CD14-positive monocyte (primary cell): ENCODE data around the gene TMEM94. TPM values are rescaled to one million over a fixed set of nuclear protein-coding genes. Genes with fewer than 3 reads are reported as not detected.

Experiments used
- DNase-seq, 3 donors: peaks; one replicate each; pipeline ENCODE4 v3.0.0-alpha.2; 2011 to 2022
- H2AFZ ChIP-seq: 2 replicates; pipeline ENCODE4 v1.6.0; 2012; ENCODE audit warnings: mild to moderate bottlenecking, low read depth, low read length, inconsistent platforms; ENCODE audit not compliant: insufficient read depth, poor library complexity, severe bottlenecking
- H3K27ac ChIP-seq, 2 donors: 1 replicate in 1 of 2; 2 replicates in 1 of 2; pipeline ENCODE4 v1.5.1; 2012 to 2013; ENCODE audit warnings: low read length in 2 of 2, control low read depth in 1 of 2, inconsistent platforms in 1 of 2, low read depth in 1 of 2, mild to moderate bottlenecking in 1 of 2
- H3K27me3 ChIP-seq, 2 donors: one replicate each; pipeline versions ENCODE4 v1.6.0 to v1.6.1; 2011 to 2013; ENCODE audit warnings: low read length in 2 of 2; ENCODE audit not compliant: control insufficient read depth in 2 of 2, insufficient read depth in 2 of 2
- H3K36me3 ChIP-seq, 2 donors: replicated peaks in 1 of 2; 1 replicate in 1 of 2; 2 replicates in 1 of 2; pipeline versions ENCODE4 v1.5.1 to v1.6.1; 2012 to 2013; ENCODE audit warnings: low read length in 2 of 2, control low read depth in 1 of 2, inconsistent platforms in 1 of 2, mild to moderate bottlenecking in 1 of 2; ENCODE audit not compliant: insufficient read depth in 2 of 2, control insufficient read depth in 1 of 2
- H3K4me1 ChIP-seq, 2 donors: 1 replicate in 1 of 2; 2 replicates in 1 of 2; pipeline versions ENCODE4 v1.5.1 to v1.6.1; 2012 to 2013; ENCODE audit warnings: low read length in 2 of 2, control low read depth in 1 of 2, inconsistent platforms in 1 of 2, mild to moderate bottlenecking in 1 of 2, moderate library complexity in 1 of 2; ENCODE audit not compliant: insufficient read depth in 2 of 2, control insufficient read depth in 1 of 2
- H3K4me2 ChIP-seq: replicated peaks from 2 replicates; pipeline ENCODE3; 2012; ENCODE audit warnings: low read length, moderate library complexity, mild to moderate bottlenecking; ENCODE audit not compliant: poor library complexity, severe bottlenecking; ENCODE audit errors: extremely low read depth
- H3K4me3 ChIP-seq, 3 experiments: fragments of 200-600 bp in 1 of 3; sonication (generic) in 1 of 3; replicated peaks in 1 of 3; 1 replicate in 2 of 3; 2 replicates in 1 of 3; pipeline ENCODE4 v1.5.1; 2011 to 2013; ENCODE audit warnings: low read length in 3 of 3, mild to moderate bottlenecking in 3 of 3, control low read depth in 2 of 3, low read depth in 2 of 3, inconsistent platforms in 1 of 3, moderate library complexity in 1 of 3
- H3K79me2 ChIP-seq: 2 replicates; pipeline ENCODE4 v1.6.0; 2012; ENCODE audit warnings: mild to moderate bottlenecking, control low read depth, inconsistent platforms, low read length, moderate library complexity; ENCODE audit not compliant: insufficient read depth
- H3K9ac ChIP-seq: 2 replicates; pipeline ENCODE4 v1.6.0; 2017; ENCODE audit warnings: low read length, mild to moderate bottlenecking; ENCODE audit not compliant: insufficient read depth, poor library complexity, severe bottlenecking
- H3K9me3 ChIP-seq, 2 donors: replicated peaks in 1 of 2; 1 replicate in 1 of 2; 2 replicates in 1 of 2; pipeline versions ENCODE4 v1.5.1 to v1.6.1; 2012 to 2013; ENCODE audit warnings: low read length in 2 of 2, control low read depth in 1 of 2; ENCODE audit not compliant: control insufficient read depth in 1 of 2, insufficient read depth in 1 of 2
- H4K20me1 ChIP-seq: 2 replicates; pipeline ENCODE4 v1.6.0; 2012; ENCODE audit warnings: mild to moderate bottlenecking, low read length, control low read depth, moderate library complexity; ENCODE audit not compliant: insufficient read depth
- H3K27ac Mint-ChIP-seq, 7 donors: one replicate each; pipeline ENCODE4 v1.8.0; 2020; ENCODE audit warnings: mild to moderate bottlenecking in 7 of 7, mixed read lengths in 7 of 7, moderate library complexity in 6 of 7, inconsistent platforms in 2 of 7
- H3K27me3 Mint-ChIP-seq, 3 donors: one replicate each; pipeline ENCODE4 v1.8.0; 2021 to 2022; ENCODE audit warnings: low read depth in 3 of 3, mild to moderate bottlenecking in 3 of 3, mixed read lengths in 3 of 3, moderate library complexity in 3 of 3, inconsistent platforms in 1 of 3
- H3K36me3 Mint-ChIP-seq, 2 donors: one replicate each; pipeline ENCODE4 v1.8.0; 2020; ENCODE audit warnings: mixed read lengths in 2 of 2, inconsistent platforms in 1 of 2, mild to moderate bottlenecking in 1 of 2
- H3K4me1 Mint-ChIP-seq: one replicate; pipeline ENCODE4 v1.8.0; 2020; ENCODE audit warnings: mild to moderate bottlenecking, mixed read lengths
- H3K4me3 Mint-ChIP-seq, 2 donors: one replicate each; pipeline ENCODE4 v1.8.0; 2020; ENCODE audit warnings: mild to moderate bottlenecking in 2 of 2, mixed read lengths in 2 of 2, moderate library complexity in 1 of 2
- H3K9me3 Mint-ChIP-seq, 7 donors: one replicate each; pipeline ENCODE4 v1.8.0; 2020 to 2022; ENCODE audit warnings: mixed read lengths in 7 of 7, mild to moderate bottlenecking in 6 of 7, moderate library complexity in 6 of 7, inconsistent platforms in 2 of 7
- CTCF ChIP-seq: fragments of 200-600 bp; IDR thresholded peaks from one replicate; pipeline ENCODE4 v1.8.0; 2022; ENCODE audit warnings: antibody characterized with exemption, mild to moderate bottlenecking
- WGBS: methylation state at CpG from one replicate; pipeline ENCODE4 v1.1.5; 2013; ENCODE audit warnings: missing lambda C conversion rate; ENCODE audit not compliant: insufficient coverage; 5-methylcytosine and 5-hydroxymethylcytosine counted together
- intact Hi-C, 2 donors: fragments of 100-400 bp; cut with micrococcal nuclease; formaldehyde crosslinking; loops; one replicate each; pipeline versions ENCODE4 v1.15.0 to v1.15.1; 2023
- polyA plus RNA-seq, 3 donors: library from polyadenylated mRNA; depleted of rRNA in 1 of 3; unstranded in 2 of 3; stranded (reverse) in 1 of 3; fragments of 300-500 nt in 2 of 3; fragments of >200 nt in 1 of 3; fragmentation: Illumina TruSeq in 2 of 3; gene quantifications; 1 replicate in 2 of 3; 2 replicates in 1 of 3; pipeline ENCODE4 v1.2.3, GENCODE V29; 2012 to 2021

The TMEM94 gene
- polyA plus RNA-seq, 3 donors, result 7.2 to 129 (median 8.4) TPM

- Mint-ChIP-seq H3K4me1 (peaks cover 6% of the 10 kb centered on the region), H3K4me3 (no peak overlapping the region), H3K36me3 (peaks cover 4% of the 10 kb centered on the region in 2 donors), H3K27ac (no peak overlapping the region), H3K9me3 (peaks cover 0 to 2% (median 0%) of the 10 kb centered on the region in 7 donors), H3K27me3 (peaks cover 0 to 2% (median 0%) of the 10 kb centered on the region in 3 donors)
- H3K4me2 ChIP-seq, result no peak overlapping the region
- TF ChIP-seq CTCF, result no peak
- no peak overlapping the region for H3K27ac ChIP-seq
- no peak overlapping the region for H3K9ac ChIP-seq
- no peaks in the 10 kb centered on the region for H4K20me1 ChIP-seq
- H3K36me3 ChIP-seq, result peaks cover 1 to 6% of the 10 kb centered on the region in 2 donors
- H3K9me3 ChIP-seq, result no peaks in the 10 kb centered on the region
- H2AFZ ChIP-seq, result no peak overlapping the region
- WGBS, result 86% methylated on average over 4 of the region's 4 CpGs
- H3K4me3 ChIP-seq, result no peak overlapping the region
- intact Hi-C loops, result loop anchor here in 1 of 2 donors (10.0 kb wide), 1 partner anchor 80 kb away; no protein-coding TSS in a partner anchor
- H3K27me3 ChIP-seq, result no peaks in the 10 kb centered on the region
- H3K79me2 ChIP-seq, result no peaks in the 10 kb centered on the region
- no peaks in the 10 kb centered on the region for H3K4me1 ChIP-seq
- DNase-seq, result no peak
Observed at GRCh38 chr17:75505152-75505409, 48.6 kb downstream of the TMEM94 start.

- H3K4me3 ChIP-seq, result no peak overlapping the region
- no peak overlapping the region for H3K4me2 ChIP-seq
- no peak overlapping the region for H3K9ac ChIP-seq
- peaks cover 0 to 2% (median 2%) of the 10 kb centered on the region in 3 donors for H3K27me3 Mint-ChIP-seq
- H3K9me3 ChIP-seq, result no peaks in the 10 kb centered on the region
- H3K4me1 Mint-ChIP-seq, result peaks cover 6% of the 10 kb centered on the region
- H3K27me3 ChIP-seq, result no peaks in the 10 kb centered on the region
- H3K4me1 ChIP-seq, result no peaks in the 10 kb centered on the region
- H3K36me3 Mint-ChIP-seq, result no peaks in the 10 kb centered on the region
- H2AFZ ChIP-seq, result no peak overlapping the region
- H3K4me3 Mint-ChIP-seq, result no peak overlapping the region
- H3K36me3 ChIP-seq, result peaks cover 0 to under 1% of the 10 kb centered on the region in 2 donors
- H3K79me2 ChIP-seq, result no peaks in the 10 kb centered on the region
- H3K27ac ChIP-seq, result no peak overlapping the region
- H3K27ac Mint-ChIP-seq, result no peak overlapping the region
- intact Hi-C loops, result loop anchor here in 1 of 2 donors (10.0 kb wide), 1 partner anchor 81 kb away; no protein-coding TSS in a partner anchor
- H3K9me3 Mint-ChIP-seq, result peaks cover 0 to 2% (median 0%) of the 10 kb centered on the region in 7 donors
- DNase-seq, result no peak
- no peaks in the 10 kb centered on the region for H4K20me1 ChIP-seq
- no peak for TF ChIP-seq CTCF
- 96% methylated on average over 13 of the region's 15 CpGs for WGBS
Observed at GRCh38 chr17:75505640-75506039, 49.2 kb downstream of the TMEM94 start.
